Ovary (tissue), 3 donors: ENCODE data around the gene KRTAP5-8.

Experiments
- CTCF ChIP-seq, 3 donors: fragments of 450-650 bp in 2 of 3; fragments of 200-600 bp in 1 of 3; IDR thresholded peaks; one replicate each; pipeline versions ENCODE4 v1.5.1 to v1.8.0; 2016 to 2022; ENCODE audit warnings: antibody characterized with exemption in 3 of 3, mild to moderate bottlenecking in 1 of 3
- POLR2A ChIP-seq: fragments of 450-650 bp; IDR thresholded peaks from one replicate; pipeline ENCODE4 v1.6.1; 2017; ENCODE audit warnings: antibody characterized with exemption, mild to moderate bottlenecking, moderate library complexity
- donor health status: DM: no; HTN: no; CAD: no.

- no peak for TF ChIP-seq CTCF (IDR thresholded peaks at IDR 0.05)
- TF ChIP-seq POLR2A: no peak
Observed at GRCh38 chr11:71548120-71548519, 10.3 kb downstream of the KRTAP5-8 start, which contains the start of gene KRTAP5-9.
